GM21529 (cell line): ENCODE results near the gene CAST.
"Not testable (repeated sequence)": the region's sequence is repeated elsewhere in the genome, so short reads cannot be mapped to it uniquely, and the experiment has no call there.

Experiments used
- ATAC-seq: cut with Tn5 transposase; IDR thresholded peaks from one replicate; pipeline ENCODE4 v1.9.1; 2021; ENCODE audit not compliant: unreplicated experiment

CAST gene

DNA sequence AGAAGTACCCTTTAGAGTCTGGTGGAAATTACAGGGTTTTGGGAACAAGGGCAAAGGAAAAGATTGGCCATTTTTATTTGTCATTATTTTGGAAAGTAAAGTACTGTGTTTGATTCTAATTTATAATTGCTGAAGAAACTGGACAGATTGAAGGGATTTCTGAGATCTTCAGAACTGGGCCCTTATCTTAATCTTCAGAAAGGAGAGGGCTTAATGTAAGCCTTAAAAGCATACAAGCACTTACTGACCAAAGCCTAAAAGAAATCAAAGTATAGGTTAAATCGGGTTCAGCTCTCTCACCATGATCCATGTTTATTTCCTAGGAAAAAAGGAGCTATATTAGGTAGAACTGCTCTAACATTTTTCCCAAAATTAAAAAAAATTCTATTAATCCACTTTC lies 109.9 kb downstream of the CAST start:
- no peak for ATAC-seq

DNA sequence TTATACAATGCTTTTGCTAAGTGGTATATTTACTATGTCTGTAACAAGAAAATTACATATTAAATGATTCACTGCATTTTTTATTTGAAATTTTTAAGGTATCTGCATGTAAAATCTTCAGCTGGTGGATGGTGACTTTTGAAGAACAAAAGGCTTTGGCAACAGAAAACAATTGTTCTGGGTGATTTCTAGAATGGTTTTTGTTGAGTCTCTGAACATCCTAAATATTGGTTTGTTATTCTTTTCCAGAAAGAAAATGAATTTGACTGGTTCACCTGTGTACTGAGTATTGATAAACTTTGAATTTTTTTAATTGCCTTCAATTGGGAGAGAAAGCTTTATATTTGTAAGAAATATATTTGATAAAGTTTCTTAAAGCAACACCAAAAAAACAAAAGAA lies 110.4 kb downstream of the CAST start:
- no peak for ATAC-seq

DNA sequence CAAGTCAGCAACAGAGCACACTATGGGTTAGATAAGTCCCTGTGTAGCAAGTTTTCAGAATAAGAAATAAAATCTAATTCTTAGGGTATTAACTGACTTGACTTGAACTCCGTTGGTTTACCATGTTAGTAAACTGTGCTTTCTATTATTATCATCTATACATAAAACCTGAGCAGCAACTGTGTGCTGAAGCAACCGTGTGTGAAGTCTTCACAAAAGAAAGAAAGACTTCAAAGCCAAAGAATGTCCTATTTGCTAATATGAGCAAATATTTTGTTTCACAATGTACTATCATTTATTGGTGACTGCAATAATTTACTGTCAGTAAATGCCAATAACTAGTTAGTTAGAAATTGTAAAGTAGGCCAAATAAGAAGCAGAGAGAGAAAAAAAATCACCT lies 112.9 kb downstream of the CAST start:
- no peak for ATAC-seq

DNA sequence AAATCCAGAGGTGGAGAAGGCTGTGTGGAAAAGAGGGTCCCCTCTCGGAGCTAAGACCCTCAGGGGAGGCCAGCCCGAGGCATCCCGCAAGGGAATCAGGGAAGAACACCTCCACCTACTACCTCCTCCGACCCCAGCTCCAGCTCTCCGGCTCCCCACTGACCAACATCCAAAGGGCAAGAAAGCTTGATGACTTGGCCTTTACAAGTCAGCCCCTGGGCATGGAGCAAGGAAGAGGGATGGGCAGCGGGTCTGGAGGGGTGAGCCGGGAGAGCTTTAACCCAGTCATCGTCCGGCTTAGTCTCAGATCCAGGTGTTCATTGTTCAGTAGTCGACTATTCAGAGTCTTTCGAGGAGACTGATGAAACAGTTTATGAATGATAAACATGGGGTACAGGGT lies 113.5 kb downstream of the CAST start:
- ATAC-seq = no peak

DNA sequence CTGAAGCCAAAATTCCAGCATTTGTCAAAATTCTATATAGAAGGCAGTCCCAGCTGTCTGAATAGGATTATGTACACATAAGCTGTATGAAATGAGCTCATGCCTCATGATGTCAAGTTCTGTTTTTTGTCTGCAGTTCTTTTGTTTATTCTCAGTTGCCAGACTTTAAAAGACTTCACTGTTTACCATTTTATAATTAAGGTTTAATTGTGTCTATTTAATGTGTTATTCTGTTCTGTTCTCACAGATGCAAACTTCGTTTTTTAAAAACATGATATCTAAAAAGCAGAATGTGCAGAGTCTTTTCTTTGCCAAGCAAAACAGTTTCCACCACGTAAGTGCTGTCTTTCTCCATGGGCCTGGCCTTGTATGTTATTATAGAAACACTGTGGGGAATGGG lies 114.4 kb downstream of the CAST start:
- no peak for ATAC-seq

DNA sequence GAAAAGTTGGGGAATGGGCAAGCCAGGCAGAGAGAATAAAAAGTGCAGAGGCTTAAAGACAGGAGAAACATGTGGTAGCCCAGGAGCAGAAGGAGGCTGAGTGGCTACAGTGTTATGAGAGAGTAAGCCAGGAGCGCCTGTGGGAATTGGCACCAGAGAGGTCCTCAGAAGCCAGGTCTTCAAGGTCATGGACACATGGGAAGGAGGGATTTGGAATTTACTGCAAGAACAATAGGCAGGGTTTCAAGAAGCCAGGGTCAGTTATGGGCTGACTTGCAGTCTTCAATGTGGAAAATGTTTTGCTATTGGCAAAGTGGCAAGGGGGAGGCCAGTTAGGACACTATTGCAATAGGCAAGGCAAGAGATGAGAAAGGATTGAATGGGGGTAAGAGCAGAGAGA lies 116.2 kb downstream of the CAST start:
- no peak for ATAC-seq

DNA sequence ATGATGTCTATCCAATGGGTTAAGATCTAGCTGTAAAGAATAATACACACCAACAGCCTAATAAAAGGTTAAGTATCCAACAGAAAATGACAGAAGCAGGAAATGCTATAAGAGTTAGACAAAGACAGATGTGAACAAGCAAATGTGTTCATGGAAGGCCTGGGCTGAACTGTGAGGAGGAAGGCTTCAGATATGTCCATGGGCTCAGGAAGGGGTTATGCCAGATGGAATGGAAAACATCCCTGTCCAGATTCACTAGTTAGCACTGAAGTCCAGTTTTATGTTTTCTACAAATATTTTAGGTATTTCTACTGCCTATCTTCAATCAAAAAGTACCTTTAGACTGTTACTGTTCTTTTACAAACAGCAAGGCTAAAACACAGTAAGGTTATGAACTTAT lies 118.5 kb downstream of the CAST start:
- no peak for ATAC-seq

DNA sequence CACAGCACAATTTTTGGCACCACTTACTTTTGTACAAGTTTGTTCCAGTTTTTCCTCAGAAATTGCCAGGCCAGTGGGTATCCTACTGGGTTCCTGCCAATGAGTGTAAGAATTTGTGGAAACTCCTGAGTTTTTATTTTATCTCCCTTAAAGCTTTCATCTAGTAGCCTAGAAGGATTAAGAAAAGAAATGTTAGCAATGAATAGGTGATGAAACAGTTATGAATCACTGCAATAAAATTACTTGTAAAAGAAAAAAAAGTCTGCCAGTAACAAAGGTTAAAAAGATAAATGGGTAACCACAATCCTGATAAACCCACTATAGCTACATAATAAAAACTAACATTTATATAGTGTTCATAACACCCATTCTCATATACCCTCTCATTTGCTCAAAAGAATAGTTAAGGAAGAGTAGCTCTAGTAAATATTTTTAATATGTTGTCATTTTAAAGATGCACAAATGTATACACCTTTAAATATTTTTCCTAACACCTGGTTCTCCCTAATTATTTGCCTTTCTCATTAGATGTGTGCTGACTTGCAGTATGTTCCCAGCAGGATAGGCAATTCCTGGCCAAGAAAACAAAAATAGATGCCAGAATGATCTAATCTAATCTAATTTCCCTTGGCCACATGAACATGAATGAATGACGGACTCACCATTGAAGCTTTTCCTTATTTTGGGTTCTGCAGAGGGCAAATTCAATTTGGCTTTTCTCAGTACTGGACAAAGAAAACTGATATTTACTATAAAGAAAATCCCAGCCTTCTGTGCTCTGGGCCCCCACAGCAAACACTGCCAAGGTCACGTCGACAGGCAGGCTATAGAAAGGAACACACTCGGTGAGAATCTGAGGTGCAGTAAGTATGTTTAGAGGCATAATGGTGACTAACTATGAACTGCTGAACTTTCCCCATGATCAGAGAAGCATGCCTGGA lies 119.1 kb downstream of the CAST start:
- ATAC-seq = no peak

DNA sequence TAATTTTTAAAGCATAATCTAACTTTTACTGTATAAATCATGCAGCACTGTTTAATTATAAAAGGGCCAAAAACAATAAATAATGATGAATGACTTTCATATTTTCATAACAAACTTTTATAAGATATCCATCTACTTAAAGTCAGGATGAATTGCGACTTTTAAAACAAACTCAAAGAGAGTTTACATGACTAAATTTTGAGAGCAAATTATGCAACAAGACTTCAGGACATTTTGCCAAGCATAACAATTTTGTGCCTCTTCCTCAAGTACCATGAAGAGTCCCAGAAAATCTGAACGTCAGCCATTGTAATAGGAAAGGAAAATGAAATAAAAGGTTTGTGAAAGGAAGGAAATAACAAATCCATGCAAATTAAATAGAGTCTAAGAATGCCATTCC lies 121.2 kb downstream of the CAST start:
- ATAC-seq = no peak

DNA sequence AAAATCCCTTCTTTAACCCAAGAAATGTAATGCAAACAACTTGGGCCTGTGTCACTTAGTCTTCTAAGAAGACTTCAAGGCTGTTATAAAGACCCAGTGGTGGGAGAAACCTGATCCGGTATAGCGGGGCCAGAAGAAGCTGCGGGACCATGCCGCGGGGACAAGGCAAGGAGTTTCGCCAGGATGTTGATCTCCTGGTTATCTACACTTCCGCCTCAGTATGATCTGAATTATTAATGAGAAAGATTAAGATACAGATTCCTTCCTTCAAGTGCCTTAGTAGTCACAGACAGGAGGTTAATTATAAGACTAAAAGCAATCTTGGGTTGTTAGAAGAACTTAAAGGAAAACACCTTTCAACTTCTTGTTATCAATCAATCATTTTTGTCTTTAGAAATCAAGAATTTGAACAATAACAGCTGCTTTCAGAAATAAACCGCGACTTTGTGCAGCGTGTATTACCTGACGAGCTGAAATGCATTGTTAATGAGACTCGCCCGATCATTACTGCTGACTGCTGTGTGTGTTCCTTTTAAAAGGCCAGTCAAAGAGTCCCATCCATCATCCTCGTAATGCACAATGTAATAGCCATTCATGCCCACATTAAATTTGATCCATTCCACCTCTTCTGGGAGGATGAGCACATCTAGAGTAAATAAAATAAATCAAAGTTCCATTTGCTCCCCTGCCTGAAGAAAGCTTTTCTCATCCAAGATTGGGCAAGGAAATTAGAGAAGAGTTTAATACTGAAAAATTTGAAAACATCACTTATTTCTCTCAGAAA lies 123.3 kb downstream of the CAST start:
- ATAC-seq = no peak

DNA sequence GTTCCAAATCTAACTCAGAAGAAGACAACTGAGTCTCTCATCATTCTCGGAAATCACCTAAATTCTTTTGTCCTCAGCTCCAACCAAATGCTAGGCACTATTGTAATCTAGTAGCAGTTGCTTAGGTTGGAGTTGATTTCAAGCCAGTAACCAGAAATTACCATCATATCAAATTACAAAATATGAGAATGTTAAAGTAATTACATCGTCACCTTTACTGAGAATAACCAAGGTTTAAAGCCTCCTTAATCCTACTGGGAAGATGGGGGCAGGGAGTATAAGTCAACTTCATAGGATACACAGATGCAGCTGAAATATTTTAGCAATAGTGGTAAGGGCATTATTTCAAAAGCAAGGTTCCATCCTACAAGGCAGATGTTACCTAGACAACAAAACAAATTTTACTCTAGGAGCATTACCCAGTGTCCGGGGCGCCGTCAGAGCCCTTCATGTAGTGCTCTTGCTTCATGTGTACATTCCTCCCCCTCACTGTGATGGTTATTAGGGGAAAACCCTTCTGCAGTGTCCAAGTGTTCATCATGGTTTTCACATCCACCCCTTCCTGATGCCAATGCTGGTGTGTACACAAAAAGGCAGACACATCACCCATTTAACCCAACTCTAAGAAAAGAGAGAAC lies 126.1 kb downstream of the CAST start:
- no peak for ATAC-seq

DNA sequence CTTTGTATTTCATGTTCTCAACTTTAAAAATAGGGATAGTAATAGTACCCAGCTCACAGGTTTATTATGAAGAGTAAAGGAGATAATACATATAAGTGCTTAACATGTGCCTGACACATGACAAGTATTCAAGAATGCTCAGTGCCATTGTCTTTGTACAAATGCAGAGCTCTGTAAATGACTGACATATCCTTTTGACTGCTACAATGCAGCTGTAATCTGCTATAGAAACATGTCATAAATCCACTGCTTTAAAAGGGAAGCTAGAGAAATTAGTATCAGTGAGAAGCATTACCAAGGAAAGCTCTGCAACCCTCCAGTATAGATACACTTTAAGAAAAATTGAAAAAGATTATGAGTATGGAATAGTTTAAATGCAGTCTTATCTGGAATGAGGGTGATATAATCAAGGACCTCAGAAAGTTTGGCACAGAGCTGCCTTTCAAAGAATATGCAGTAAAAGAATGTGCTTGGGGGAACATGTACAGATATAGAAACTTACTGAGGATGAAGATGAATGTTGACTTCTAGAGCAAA lies 127.7 kb downstream of the CAST start:
- no peak for ATAC-seq

DNA sequence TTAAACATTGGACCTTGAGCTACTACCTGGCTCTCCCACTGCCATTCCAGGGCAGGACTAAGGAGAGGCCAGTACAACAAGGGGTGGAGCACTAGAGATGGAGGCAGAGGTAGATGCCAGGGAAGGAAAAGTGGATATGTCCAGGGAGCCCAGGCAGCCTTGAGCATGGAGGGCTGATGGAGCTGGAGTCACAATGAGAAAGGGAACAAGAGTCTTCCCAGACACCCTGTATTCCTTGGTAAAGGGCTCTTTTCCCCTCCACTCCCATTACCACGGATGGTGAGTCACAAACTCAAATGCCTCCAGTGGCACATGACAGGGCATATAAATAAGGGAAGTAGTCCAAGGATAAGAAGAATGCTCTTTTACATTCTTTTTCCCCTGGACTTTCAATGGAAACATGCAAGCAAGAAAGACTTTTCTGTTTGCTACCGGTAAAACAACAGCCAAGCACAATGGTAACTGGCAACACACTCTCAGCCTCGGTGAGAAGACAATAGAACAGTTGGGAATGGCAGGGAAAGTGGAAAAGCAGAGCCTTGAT lies 128.9 kb downstream of the CAST start:
- ATAC-seq = no peak

DNA sequence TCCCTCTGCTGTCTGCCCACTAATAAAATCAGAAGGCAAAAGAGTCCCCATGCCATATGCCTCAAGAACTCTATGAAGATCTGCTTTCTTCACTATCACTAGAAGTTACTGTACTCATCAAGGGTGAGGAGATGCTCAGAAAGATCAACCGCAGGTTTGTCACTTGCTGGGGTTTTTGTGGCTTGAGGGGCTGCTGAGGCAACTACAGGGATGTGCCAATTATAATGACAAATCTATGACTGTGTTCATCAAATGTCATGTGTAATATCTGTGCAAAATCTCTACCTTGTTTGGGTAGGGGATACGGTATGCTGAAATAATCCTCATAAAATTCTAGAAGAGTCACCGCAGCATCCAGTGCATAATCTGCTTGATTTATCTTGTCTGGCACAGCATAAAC lies 132.6 kb downstream of the CAST start:
- ATAC-seq = no peak

DNA sequence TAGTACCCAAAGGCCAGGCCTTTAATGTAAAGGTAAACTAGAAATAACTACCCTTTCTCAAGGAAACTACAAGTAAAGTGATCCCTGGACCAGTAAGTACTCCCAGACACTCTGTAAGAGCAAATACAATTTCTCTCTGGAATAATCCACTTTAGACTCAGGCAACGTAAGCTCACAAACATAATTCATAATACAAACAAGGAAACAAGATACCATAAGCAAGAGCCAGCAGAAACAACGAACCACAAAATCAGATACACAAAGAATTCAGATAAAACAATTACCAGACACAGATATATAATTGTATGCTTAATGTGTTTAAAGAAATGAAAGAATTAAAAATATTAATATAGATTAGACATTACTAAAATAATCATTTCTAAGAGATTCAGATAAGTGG lies 133.4 kb downstream of the CAST start:
- no peak for ATAC-seq

DNA sequence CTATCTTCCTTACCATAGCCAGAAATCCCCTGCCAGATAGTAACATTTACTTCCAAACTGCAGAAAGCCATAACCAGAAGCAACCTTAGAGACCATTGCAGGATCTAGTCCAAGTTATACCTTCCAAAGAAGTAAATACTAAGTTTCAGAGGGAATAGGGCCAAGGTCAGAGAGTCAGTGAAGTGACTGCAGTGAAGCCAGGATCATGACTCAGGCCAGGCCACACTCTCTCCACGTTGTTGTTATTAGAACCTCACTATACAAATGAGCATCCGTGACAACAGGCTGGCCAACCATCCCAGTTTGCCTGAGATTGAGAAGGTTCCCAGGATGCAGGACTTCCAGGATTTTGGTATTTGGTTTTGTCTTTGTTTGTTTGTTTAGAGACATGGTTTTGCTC lies 134.3 kb downstream of the CAST start:
- no peak for ATAC-seq

DNA sequence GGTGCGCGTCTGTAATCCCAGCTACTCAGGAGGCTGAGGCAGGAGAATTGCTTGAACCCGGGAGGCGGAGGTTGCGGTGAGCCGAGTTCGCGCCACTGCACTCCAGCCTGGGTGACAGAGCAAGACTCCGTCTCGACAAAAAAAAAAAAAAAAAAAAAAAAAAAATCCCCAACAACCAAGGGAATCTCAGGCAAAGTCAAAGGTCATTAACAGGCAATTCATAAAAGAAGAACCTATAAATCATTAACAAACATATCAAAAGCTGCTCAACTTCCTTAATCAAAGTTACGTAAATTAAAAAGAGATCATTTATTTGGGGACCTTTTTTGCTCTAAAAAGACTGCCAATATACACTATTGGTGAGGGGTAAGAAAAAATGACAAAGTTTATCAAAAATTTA lies 139.5 kb downstream of the CAST start:
- not testable (repeated sequence) for ATAC-seq

DNA sequence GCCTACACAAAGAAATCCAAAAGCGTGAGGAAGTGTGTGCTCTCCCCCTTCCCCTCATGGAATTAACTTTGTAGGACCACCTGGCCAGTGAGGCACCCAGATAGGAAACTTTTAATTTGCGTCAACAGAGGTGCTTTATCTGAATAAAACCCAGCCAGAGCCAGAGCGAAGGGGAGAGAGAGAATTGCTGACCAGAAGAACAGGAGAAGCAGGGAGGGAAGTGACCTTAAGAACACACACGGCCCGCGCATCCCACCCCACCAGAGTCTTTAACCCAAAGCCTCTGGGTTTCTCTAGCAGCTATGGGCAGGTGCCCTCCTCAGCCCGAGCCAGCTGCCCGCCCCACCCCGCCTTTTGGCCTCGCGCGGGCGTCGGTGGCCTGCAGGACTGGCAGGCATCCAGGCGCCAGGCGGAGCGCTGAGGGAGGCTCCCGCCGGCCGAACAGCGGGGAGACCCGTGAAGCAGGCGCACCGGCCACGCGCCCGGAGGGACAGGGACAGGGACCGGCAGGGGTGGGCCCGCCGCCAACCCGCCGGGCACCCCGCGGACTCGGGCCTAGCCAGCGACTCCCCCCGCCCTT lies 145.0 kb downstream of the CAST start:
- ATAC-seq = peak; percentile 39

DNA sequence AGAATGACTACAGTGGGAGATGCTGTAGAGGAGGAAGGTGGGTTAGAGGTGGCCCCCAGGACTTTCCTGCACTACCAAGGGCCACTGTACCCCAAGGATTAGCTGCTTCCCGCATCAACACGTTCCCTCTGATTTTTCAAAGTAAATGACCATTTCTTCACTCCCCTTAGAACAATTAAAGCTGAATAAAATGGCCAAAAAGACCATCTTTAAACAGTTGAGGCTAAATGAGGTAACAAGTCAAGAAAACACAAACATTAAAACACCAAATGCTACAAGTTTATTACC lies 146.3 kb downstream of the CAST start:
- ATAC-seq = no peak

DNA sequence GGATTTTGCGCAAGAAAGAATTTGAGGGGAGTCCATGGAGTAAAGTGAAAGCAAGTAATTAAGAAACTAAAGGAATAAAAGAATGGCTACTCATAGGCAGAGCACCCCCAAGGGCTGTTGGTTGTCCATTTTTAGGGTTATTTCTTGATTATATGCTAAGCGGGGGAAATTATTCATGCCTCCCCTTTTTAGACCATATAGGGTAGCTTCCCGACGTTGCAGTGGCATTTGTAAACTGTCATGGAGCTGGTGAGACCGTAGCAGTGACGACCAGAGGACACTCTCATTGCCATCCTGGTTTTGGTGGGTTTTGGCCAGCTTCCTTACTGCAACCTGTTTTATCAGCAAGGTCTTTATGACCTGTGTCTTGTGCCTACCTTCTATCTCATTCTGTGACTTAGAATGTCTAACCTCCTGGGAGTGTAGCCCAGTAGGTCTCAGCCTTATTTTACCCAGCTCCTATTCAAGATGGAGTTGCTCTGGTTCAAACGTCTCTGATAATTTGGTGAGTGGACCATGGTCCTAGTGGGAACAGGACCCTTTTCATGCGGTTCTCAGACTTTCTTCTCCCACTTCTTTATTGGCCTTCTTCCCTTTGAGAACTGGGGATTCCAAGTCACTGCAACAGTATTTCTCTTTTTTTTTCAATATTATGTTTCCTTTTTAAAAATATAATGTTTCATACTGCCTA lies 146.8 kb downstream of the CAST start:
- ATAC-seq = no peak

DNA sequence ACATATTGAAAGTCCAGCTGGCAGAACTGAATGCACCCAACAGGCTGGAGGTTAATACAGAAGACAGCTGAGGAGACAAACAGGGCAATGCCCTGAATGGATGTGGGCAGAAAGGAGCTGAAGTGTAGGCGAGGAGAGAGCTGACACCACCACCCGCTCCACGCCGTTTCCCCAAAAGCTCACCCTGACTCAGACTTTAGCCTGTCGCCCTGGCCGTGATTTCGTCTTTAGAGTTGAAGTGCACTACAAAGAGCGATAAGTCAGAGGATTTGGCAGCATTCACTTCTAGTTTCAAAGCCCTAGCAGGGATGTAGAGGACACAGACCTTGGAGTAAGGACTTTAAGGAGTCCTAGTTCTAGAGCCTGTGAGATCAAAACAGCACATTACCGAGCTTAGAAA lies 147.7 kb downstream of the CAST start:
- no peak for ATAC-seq
